Hematopoietic multipotent progenitor cell treated with erythropoietin and hydrocortisone succinate and interleukin-3 and kit ligand, for 6 days (in vitro differentiated cells): ENCODE results near the gene SEMA3D.

Experiments
- DNase-seq: peaks from one replicate; pipeline ENCODE4 v3.0.0-alpha.2; 2015

Gene SEMA3D

GRCh38 chr7:85119934-85120333 is 66.9 kb downstream of the SEMA3D start:
- no peak for DNase-seq

- DNase-seq = no peak
These were observed 71.0 kb downstream of the SEMA3D start for GRCh38 chr7:85115862-85116261.

- DNase-seq = no peak
These were observed 71.8 kb downstream of the SEMA3D start for GRCh38 chr7:85115006-85115405.

GRCh38 chr7:85114342-85114741 is 72.5 kb downstream of the SEMA3D start:
- DNase-seq = no peak

GRCh38 chr7:85111761-85112160 is 75.1 kb downstream of the SEMA3D start:
- DNase-seq = no peak

GRCh38 chr7:85106719-85107118 is 80.1 kb downstream of the SEMA3D start:
- no peak for DNase-seq

- no peak for DNase-seq
These were observed 82.2 kb downstream of the SEMA3D start for GRCh38 chr7:85104432-85105205.

GRCh38 chr7:85103962-85104361 is 82.9 kb downstream of the SEMA3D start:
- no peak for DNase-seq

GRCh38 chr7:85103357-85103756 is 83.5 kb downstream of the SEMA3D start:
- no peak for DNase-seq

GRCh38 chr7:85102813-85103350 is 84.0 kb downstream of the SEMA3D start:
- no peak for DNase-seq

- no peak for DNase-seq
These were observed 85.5 kb downstream of the SEMA3D start for GRCh38 chr7:85101347-85101746.

- no peak for DNase-seq
These were observed 89.0 kb downstream of the SEMA3D start for GRCh38 chr7:85097844-85098243.

GRCh38 chr7:85095806-85096205 is 91.0 kb downstream of the SEMA3D start:
- DNase-seq = no peak

GRCh38 chr7:85095366-85095765 is 91.5 kb downstream of the SEMA3D start:
- DNase-seq = no peak

GRCh38 chr7:85094046-85094725 is 92.7 kb downstream of the SEMA3D start:
- DNase-seq = no peak

GRCh38 chr7:85091565-85091928 is 95.3 kb downstream of the SEMA3D start:
- no peak for DNase-seq

- DNase-seq = no peak
These were observed 95.8 kb downstream of the SEMA3D start for GRCh38 chr7:85090919-85091564.

- DNase-seq = no peak
These were observed 96.7 kb downstream of the SEMA3D start for GRCh38 chr7:85090143-85090542.

GRCh38 chr7:85081846-85082245 is 105.0 kb downstream of the SEMA3D start:
- DNase-seq = no peak

- no peak for DNase-seq
These were observed 105.5 kb downstream of the SEMA3D start for GRCh38 chr7:85081392-85081791.

GRCh38 chr7:85079434-85079833 is 107.4 kb downstream of the SEMA3D start:
- DNase-seq = no peak

GRCh38 chr7:85078181-85078580 is 108.7 kb downstream of the SEMA3D start:
- DNase-seq = no peak

- no peak for DNase-seq
These were observed 111.0 kb downstream of the SEMA3D start for GRCh38 chr7:85075864-85076263.

- DNase-seq = no peak
These were observed 111.9 kb downstream of the SEMA3D start for GRCh38 chr7:85074992-85075391.
